CD4-positive, alpha-beta T cell treated with Interleukin-4 for 4 hours (primary cell): ENCODE measurements around the gene TMEM51.
"Not testable (repeated sequence)": the region's sequence is repeated elsewhere in the genome, so short reads cannot be mapped to it uniquely, and the experiment has no call there.

Experiments
- DNase-seq: peaks from one replicate; pipeline ENCODE4 v3.0.0-alpha.2; 2020

TMEM51 gene

GRCh38 chr1:15128520-15129313, 24.8 kb upstream of the TMEM51 start:
- DNase-seq: peak; percentile 62

GRCh38 chr1:15129944-15130343, 23.6 kb upstream of the TMEM51 start:
- no peak for DNase-seq

DNA sequence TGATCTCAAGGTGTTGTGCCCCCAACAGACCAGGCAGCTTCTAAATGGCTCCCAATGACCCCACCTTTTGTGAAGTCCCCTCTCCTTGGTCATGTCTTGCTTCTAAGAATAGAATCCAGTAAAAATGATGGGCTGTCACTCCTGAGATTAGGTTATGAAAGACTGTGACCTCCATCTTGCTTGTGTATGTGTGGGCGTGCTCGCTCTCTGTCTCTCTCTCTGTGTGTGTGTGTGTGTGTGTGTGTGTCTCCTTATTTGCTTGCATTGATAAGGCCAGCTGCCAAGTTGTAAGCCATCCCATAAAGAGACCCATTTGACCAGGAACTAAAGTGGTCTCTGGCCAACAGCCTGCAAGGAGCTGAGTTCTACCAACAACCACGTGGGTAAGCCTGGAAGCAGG, 22.9 kb upstream of the TMEM51 start:
- no peak for DNase-seq

GRCh38 chr1:15132965-15133364, 20.6 kb upstream of the TMEM51 start:
- DNase-seq: no peak

- DNase-seq: no peak
Measured at GRCh38 chr1:15134285-15134684, 19.3 kb upstream of the TMEM51 start.

- not testable (repeated sequence) for DNase-seq
Measured at GRCh38 chr1:15135604-15136003, 17.9 kb upstream of the TMEM51 start.

DNA sequence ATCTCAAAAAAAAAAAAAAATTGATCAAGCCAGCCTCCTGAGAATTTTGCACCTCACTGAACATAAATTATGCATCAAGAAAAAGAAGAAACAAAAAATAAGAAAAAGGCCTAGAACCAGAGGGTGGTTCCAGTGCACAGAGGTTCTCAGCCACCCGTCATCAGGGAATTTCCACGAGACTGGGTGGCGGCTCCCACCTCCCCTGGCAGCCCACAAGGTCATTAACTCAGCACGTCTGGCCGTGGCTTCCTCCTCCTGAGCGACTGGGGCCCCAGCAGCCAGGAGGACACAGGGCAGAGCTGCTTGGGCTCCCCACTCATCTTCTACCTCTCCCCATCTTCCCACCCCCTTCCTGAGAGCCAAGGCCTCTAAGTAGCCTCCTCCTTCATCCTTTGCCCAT, 15.7 kb upstream of the TMEM51 start:
- DNase-seq: no peak

GRCh38 chr1:15139654-15140350, 13.7 kb upstream of the TMEM51 start:
- DNase-seq: no peak

DNA sequence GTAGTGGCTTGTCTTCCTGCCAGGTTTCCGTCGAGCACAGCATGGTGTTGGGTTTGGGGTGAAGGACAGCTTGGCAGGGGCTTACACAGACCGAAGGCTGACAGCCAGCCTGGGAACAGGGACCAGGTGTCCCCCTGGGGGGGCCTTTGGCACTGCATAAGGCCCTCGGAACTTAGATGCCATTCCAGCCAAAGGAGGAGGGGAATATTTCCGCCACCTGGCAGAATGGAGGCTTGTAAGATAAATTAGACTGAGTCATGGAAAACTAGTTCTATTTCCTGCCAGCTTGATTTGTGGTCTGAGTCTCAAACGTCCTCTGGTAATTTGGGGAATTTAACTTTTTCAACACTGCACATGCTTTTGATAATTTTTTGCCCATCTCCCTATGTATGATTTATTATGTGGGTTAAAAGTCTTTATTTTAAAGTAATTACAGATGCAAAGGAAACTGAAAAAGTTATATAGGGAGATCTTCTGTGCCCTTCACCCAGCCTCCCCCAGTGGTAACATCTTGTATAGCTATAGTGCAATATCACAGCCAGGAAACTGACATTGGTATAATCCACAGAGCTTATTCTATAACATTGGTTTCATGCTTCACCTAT, 11.5 kb upstream of the TMEM51 start:
- DNase-seq: no peak

DNA sequence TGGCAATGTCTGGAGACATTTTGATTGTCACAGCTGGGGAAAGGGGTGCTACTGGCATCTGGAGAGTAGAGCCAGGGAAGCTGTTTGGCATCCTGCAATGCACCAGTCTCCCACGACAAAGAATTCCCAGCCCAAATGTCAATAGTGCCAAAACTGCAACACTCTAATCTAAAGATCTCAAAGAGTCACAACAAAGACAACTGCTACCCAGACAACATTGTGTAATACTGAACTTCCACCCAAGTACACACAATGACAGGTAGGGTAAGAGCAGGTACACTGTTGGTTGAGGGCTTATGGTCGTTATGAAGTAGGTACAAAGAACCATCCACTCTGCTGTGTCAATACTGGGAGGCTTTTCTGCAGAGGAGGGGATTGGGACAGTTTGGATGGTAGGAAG, 8.2 kb upstream of the TMEM51 start:
- DNase-seq: no peak

DNA sequence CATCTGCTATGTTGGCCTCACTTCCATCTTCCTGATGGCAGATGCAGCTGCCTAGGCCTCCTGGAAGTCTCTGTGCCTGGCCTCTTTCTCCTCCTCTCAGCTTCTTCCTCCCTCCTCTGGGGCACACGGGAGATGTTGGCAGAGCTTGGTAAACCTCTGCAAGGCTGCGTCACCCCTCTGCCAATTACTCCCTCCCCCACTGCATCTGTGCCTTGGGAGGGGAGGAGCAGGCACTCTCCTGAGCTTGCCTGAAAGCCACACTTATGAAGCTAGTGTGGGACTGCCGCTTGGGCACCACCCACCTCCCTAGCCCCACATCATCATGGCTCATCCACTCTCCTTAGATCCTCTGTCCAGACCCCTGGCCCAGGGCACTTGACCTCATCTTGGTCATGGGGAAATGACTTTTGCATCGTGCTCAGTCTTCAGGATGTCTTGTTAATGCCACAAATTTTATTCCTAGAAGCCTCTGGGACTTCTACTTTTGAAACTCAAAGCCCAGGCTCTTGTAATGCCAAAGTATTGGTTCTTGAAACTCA, 7.3 kb upstream of the TMEM51 start:
- DNase-seq: no peak

- no peak for DNase-seq
Measured at GRCh38 chr1:15146971-15147376, 6.6 kb upstream of the TMEM51 start.

GRCh38 chr1:15148004-15148403, 5.5 kb upstream of the TMEM51 start:
- DNase-seq: no peak

DNA sequence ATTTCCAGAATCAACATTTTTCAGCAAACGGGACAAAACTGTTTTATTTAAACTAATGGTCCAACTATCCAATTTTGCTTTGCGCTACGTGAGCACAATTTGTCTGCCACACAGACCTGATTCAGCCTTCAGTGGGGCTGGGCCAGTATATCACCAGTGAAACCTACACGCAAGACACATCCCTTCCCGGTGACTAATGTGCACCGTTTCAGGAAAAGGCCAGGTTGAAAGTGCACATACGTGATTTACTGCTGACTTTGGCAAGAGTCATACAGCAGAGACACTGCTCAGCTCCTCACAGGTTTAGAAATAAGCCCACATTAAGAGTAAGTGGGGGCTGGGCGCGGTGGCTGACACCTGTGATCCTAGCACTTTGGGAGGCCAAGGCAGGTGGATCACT, 5.1 kb upstream of the TMEM51 start:
- no peak for DNase-seq

DNA sequence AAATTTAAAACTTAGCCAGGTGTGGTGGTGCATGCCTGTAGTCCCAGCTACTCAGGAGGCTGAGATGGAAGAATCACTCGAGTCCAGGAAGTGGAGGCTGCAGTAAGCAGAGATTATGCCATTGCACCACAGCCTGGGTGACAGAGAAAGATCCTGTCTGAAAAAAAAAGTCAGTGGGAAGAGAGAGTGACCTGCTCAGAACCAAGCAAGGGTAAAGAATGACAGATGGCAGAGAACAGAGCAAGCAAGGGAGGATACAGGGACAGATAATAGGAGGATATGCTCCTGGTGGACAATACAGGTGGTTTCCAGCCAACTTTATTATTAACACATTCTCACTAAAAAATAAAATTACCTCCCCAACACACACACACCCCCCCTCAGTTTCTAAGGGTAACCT, 4.6 kb upstream of the TMEM51 start:
- DNase-seq: no peak

DNA sequence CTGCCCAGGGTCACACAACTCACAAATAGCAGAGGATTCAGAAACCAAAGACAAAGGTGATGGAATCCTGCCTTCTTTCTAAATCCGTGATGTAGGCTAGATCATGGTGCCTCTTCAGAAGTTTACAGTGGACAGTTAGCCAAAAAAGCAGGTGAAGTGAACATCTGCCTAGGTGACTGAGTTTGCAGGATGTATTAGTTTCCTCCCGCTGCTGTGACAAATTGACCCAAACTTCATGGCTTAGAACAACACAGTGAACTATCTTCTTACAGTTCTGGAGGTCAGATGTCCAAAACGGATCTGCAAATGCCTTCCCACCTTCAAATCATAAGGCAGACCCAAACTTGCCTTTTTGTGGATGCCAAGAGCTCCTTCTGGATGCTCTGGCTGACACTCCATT, 3.2 kb upstream of the TMEM51 start:
- no peak for DNase-seq

- no peak for DNase-seq
Measured at GRCh38 chr1:15151377-15151806, 2.2 kb upstream of the TMEM51 start.

GRCh38 chr1:15151871-15152270, 1.7 kb upstream of the TMEM51 start:
- DNase-seq: no peak

DNA sequence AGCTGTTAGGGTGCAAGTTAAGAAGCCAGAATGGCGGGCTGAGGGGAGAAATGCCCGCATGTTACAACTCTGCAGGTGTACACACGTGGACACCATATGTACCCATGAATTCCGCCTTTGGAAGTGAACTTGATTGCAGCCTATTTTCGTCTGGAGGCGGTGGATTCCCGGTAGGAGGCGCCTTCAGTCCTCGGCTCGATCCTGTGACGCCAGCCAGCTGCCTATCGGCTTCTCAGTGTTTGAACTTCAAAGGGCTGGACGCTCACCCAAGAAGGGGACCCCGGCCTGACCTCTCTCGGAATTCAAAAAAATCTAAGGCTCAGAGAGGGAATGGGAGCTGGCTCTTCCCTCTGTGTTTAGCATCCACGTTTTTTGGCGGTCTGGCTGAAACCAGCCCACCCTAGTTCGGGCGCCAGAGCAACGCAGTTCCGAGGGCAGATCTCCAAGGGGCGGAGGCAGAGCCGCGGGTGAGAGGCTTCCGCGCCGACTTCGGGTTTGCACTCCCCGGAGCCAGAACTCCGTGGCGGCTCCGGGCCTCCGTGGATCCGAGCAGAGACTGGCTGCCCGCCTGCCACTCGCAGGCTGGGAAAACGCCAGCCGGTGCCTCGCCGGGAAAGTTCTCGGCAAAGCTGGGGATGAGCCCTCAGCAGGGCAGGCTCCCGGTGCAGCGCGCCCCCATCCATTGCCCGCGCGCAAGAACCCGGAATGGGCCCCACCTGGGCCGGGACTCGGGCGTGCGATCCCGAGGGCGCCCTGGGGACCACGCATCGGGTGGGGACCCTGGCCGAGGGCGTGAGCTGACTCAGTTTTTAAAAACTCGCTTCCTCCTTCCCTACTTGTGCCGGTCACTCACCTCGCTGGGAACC, 996 bp upstream of the TMEM51 start:
- no peak for DNase-seq

GRCh38 chr1:15153842-15154479, 414 bp downstream of the TMEM51 start:
- DNase-seq: no peak

GRCh38 chr1:15154480-15155036, 1.0 kb downstream of the TMEM51 start:
- no peak for DNase-seq

DNA sequence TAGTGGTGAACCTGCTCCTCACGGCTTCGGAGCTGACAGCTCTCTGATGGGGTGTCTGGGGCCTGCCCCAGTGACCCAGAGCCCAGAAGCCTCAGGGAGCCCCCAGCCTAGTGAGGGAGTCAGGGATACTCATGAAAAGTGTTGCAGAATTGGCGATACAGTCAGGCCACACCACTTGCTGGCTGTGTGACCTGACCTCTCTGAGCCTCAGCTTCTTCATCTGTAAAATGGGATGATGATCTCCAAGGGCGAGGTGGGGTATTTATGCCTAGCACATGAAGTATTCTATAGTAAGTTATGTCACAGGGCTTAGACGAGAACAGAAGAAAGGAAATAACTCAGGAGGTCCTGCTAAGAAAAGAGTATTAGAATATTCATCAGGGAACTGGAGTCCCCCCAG, 1.6 kb downstream of the TMEM51 start:
- no peak for DNase-seq
